Measurements from ENCODE around the gene LRRC70. TPM values are rescaled to one million over a fixed set of nuclear protein-coding genes. Genes with fewer than 3 reads are reported as not detected.

LRRC70 gene
- total RNA-seq, 4 donors from 2014 or later = 0.49 to 3.6 (median 1.3) TPM

DNA sequence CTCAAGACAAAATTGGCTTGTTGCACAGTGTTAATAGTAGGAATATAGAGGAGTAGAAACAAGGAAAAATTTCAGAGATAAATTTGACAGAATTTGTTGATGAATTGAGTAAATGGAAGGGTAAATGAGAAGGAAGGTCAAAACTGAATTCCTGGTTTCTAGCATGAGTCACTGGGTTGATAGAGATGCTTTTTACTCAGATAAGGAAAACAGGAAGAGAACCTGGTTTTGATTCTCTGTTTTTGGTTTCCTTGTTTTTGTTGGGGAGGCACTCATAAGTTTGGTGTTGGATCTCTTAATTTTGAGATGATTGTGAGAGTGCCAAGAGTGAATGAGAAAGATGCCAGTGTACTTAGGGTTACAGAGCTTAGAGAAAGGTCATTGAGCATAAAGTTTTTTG is 7.1 kb downstream of the LRRC70 start:
- peaks cover 0 to 12% (median 0%) of the 10 kb centered on the region in 3 donors for H3K36me3 ChIP-seq
- H3K27me3 ChIP-seq = no peaks in the 10 kb centered on the region
- no peaks in the 10 kb centered on the region for H3K4me1 ChIP-seq
- no peak overlapping the region for H3K27ac ChIP-seq
- DNase-seq = no peak
- H3K9me3 ChIP-seq = no peaks in the 10 kb centered on the region
- H3K4me3 ChIP-seq = no peak overlapping the region
- TF ChIP-seq CTCF (IDR thresholded peaks at IDR 0.05) = no peak
- intact Hi-C loops (cut with DNase I) = no loop called here

GRCh38 chr5:62587737-62588136 is 9.1 kb downstream of the LRRC70 start:
- intact Hi-C loops (cut with DNase I) = no loop called here
- 74 to 83% methylated on average over 3 of the region's 3 CpGs for WGBS, 2 donors
- peaks cover 0 to 20% (median 5%) of the 10 kb centered on the region in 3 donors for H3K36me3 ChIP-seq
- no peak for DNase-seq
- no peaks in the 10 kb centered on the region for H3K9me3 ChIP-seq
- H3K4me3 ChIP-seq = no peak overlapping the region
- H3K4me1 ChIP-seq = no peaks in the 10 kb centered on the region
- TF ChIP-seq POLR2A (IDR thresholded peaks at IDR 0.05) (no peak), CTCF (IDR thresholded peaks at IDR 0.05) (no peak)
- no peak overlapping the region for H3K27ac ChIP-seq
- no peaks in the 10 kb centered on the region for H3K27me3 ChIP-seq

GRCh38 chr5:62588668-62589067 is 10.0 kb downstream of the LRRC70 start:
- no peak overlapping the region for H3K27ac ChIP-seq
- H3K36me3 ChIP-seq = peaks cover 0 to 30% (median 5%) of the 10 kb centered on the region in 3 donors
- no peaks in the 10 kb centered on the region for H3K27me3 ChIP-seq
- no peak overlapping the region for H3K4me3 ChIP-seq
- no peak for DNase-seq
- 89 to 96% methylated on average over 4 of the region's 4 CpGs for WGBS, 2 donors
- TF ChIP-seq POLR2A (IDR thresholded peaks at IDR 0.05) (no peak), CTCF (IDR thresholded peaks at IDR 0.05) (no peak)
- no peaks in the 10 kb centered on the region for H3K4me1 ChIP-seq
- intact Hi-C loops (cut with DNase I) = no loop called here
- no peaks in the 10 kb centered on the region for H3K9me3 ChIP-seq

- H3K27ac ChIP-seq = no peak overlapping the region
- TF ChIP-seq CTCF (IDR thresholded peaks at IDR 0.05) (no peak), POLR2A (IDR thresholded peaks at IDR 0.05) (no peak)
- no peaks in the 10 kb centered on the region for H3K4me1 ChIP-seq
- WGBS, 2 donors = 84 to 100% methylated on average over 2 of the region's 2 CpGs
- intact Hi-C loops (cut with DNase I) = no loop called here
- DNase-seq = no peak
- H3K4me3 ChIP-seq = no peak overlapping the region
- H3K9me3 ChIP-seq = no peaks in the 10 kb centered on the region
- H3K36me3 ChIP-seq = peaks cover 0 to 37% (median 5%) of the 10 kb centered on the region in 3 donors
- H3K27me3 ChIP-seq = no peaks in the 10 kb centered on the region
Measured at GRCh38 chr5:62589504-62589903, 10.9 kb downstream of the LRRC70 start.

DNA sequence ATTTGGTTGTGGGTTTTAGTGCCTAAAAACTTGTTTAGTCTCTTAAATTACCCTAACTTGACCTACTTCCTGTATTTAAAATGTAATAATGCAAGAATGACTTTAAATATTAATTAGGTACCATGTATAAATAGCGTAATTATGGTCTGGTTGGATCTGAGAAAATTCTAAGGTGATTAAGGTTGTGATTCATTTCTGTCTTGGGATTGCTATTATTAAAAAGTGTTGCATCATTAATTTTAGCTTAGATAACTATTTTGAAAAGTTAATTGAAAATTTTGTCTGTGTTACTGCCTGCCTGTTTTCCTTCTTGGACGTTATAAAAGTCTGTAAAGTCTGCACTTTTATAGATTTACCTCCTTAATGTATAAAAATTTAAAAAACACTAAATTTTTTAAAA is 11.8 kb downstream of the LRRC70 start:
- intact Hi-C loops (cut with DNase I) = no loop called here
- H3K27ac ChIP-seq = no peak overlapping the region
- H3K4me1 ChIP-seq = no peaks in the 10 kb centered on the region
- no peak overlapping the region for H3K4me3 ChIP-seq
- peaks cover 0 to 39% (median 5%) of the 10 kb centered on the region in 3 donors for H3K36me3 ChIP-seq
- H3K27me3 ChIP-seq = no peaks in the 10 kb centered on the region
- H3K9me3 ChIP-seq = no peaks in the 10 kb centered on the region
- DNase-seq = no peak
- 86 to 92% methylated on average over 2 of the region's 2 CpGs for WGBS, 2 donors
- no peak for TF ChIP-seq POLR2A (IDR thresholded peaks at IDR 0.05)
- TF ChIP-seq CTCF (IDR thresholded peaks at IDR 0.05) = no peak

All from esophagus squamous epithelium (tissue), 5 donors.